Karpas-422 (cell line): Measurements from ENCODE around the gene IFT57. TPM values are rescaled to one million over a fixed set of nuclear protein-coding genes. Genes with fewer than 3 reads are reported as not detected.
A peak's percentile ranks its signal among the peaks of the same experiment; 100 is the strongest.

Experiments used
- DNase-seq: peaks from one replicate; pipeline ENCODE4 v3.0.0-alpha.2; 2015
- H2AFZ ChIP-seq: fragments of 200-600 bp; sonication (generic); 2 replicates; pipeline ENCODE4 v1.6.1; 2014; ENCODE audit warnings: antibody characterized with exemption, low read length, mixed read lengths
- H3K27ac ChIP-seq: fragments of 200-600 bp; sonication (generic); 2 replicates; pipeline ENCODE4 v1.5.1; 2014; ENCODE audit warnings: mild to moderate bottlenecking, low read length, moderate library complexity
- H3K27me3 ChIP-seq: fragments of 200-600 bp; sonication (generic); 2 replicates; pipeline ENCODE4 v1.6.1; 2014; ENCODE audit warnings: low read length, mixed read lengths
- H3K36me3 ChIP-seq: fragments of 200-600 bp; sonication (generic); 2 replicates; pipeline ENCODE4 v1.6.1; 2014; ENCODE audit warnings: low read length, mixed read lengths; ENCODE audit not compliant: insufficient read depth
- H3K4me1 ChIP-seq: fragments of 200-600 bp; sonication (generic); 2 replicates; pipeline ENCODE4 v1.6.1; 2014; ENCODE audit warnings: mild to moderate bottlenecking, low read length, mixed read lengths
- H3K4me2 ChIP-seq: fragments of 200-600 bp; sonication (generic); 2 replicates; pipeline ENCODE4 v1.6.1; 2014; ENCODE audit warnings: low read length, low read depth, mild to moderate bottlenecking; ENCODE audit not compliant: poor library complexity, severe bottlenecking
- H3K4me3 ChIP-seq: fragments of 200-600 bp; sonication (generic); 2 replicates; pipeline ENCODE4 v1.5.1; 2014; ENCODE audit warnings: mild to moderate bottlenecking, antibody characterized with exemption, low read length, mixed read lengths
- H3K79me2 ChIP-seq: fragments of 200-600 bp; sonication (generic); 2 replicates; pipeline ENCODE4 v1.6.1; 2014; ENCODE audit warnings: mild to moderate bottlenecking, low read length, mixed read lengths
- H3K9ac ChIP-seq: fragments of 200-600 bp; sonication (generic); 2 replicates; pipeline ENCODE4 v1.6.0; 2014; ENCODE audit warnings: low read length
- H3K9me2 ChIP-seq: fragments of 200-600 bp; sonication (generic), shearing (Covaris generic); replicated peaks from 2 replicates; pipeline ENCODE4 v1.6.0; 2014; ENCODE audit warnings: mild to moderate bottlenecking, low read length, moderate library complexity; ENCODE audit not compliant: insufficient read depth
- H3K9me3 ChIP-seq: fragments of 300-700, 200-600 bp; sonication (generic); 2 replicates; pipeline ENCODE4 v1.6.1; 2014; ENCODE audit warnings: low read length, mixed read lengths
- H4K20me1 ChIP-seq: fragments of 200-600 bp; sonication (generic); 2 replicates; pipeline ENCODE4 v1.6.1; 2014; ENCODE audit warnings: mild to moderate bottlenecking, antibody characterized with exemption, low read length, low read depth; ENCODE audit not compliant: insufficient read depth
- total RNA-seq: library from RNA; depleted of rRNA; stranded (reverse); fragments of >200 nt; shearing (Covaris generic); gene quantifications from 2 replicates; pipeline ENCODE4 v1.2.3, GENCODE V29; 2014; ENCODE audit warnings: low replicate concordance

IFT57 gene
- total RNA-seq, 1 experiment from 2014 or later, result 93.4 TPM

DNA sequence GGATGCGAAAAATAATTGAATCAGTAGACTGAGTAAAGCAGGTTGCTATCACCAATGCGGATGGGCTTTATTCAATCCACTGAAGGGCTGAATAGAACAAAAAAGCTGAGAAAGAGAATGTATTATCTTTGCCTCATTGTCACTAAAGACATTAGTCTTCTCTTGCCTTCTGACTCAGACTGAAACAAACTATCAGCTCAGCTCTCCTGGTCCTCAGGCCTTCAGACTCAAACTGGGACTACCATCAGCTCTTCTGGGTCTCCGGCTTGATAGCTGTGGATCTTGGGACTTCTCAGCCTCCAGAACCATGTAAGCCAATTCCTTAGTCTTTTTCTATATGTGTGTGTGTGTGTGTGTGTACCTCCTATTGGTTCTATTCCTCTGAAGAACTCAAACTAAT, 12.6 kb downstream of the IFT57 start:
- peaks cover 36% of the 10 kb centered on the region for H3K36me3 ChIP-seq
- H2AFZ ChIP-seq, result no peak overlapping the region
- H3K9ac ChIP-seq, result no peak overlapping the region
- H3K79me2 ChIP-seq, result peaks cover 7% of the 10 kb centered on the region; the same call in 1 of the 2 replicates
- H3K4me1 ChIP-seq, result no peaks in the 10 kb centered on the region
- DNase-seq, result no peak
- H4K20me1 ChIP-seq, result no peaks in the 10 kb centered on the region
- H3K9me2 ChIP-seq, result no peaks in the 10 kb centered on the region
- H3K4me3 ChIP-seq, result no peak overlapping the region
- no peaks in the 10 kb centered on the region for H3K27me3 ChIP-seq
- no peaks in the 10 kb centered on the region for H3K9me3 ChIP-seq
- H3K4me2 ChIP-seq, result no peak overlapping the region
- H3K27ac ChIP-seq, result no peak overlapping the region

DNA sequence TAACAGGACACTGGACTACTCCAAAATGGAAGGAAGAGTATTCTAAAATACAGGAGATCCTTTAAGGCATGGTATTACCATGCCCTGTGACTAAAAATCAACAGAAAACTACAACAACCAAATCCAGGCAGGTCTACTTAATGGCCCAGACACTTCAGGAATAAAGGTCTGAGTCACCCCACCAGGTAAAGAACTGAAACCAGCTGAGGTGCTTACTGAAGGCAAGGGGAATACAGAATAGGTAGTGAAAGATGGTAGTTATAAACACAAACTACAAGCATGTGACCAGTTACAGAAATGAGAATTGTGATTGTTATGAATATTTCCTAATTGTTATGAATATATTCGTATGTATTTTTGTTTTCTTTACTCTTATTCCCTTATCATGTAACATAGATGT, 13.4 kb downstream of the IFT57 start:
- H3K9me2 ChIP-seq, result no peaks in the 10 kb centered on the region
- no peaks in the 10 kb centered on the region for H3K27me3 ChIP-seq
- H3K27ac ChIP-seq, result no peak overlapping the region
- DNase-seq, result no peak
- no peaks in the 10 kb centered on the region for H3K9me3 ChIP-seq
- H3K4me2 ChIP-seq, result no peak overlapping the region
- H3K4me3 ChIP-seq, result no peak overlapping the region
- H3K36me3 ChIP-seq, result peaks cover 29% of the 10 kb centered on the region
- no peaks in the 10 kb centered on the region for H4K20me1 ChIP-seq
- H3K9ac ChIP-seq, result no peak overlapping the region
- H2AFZ ChIP-seq, result no peak overlapping the region
- H3K4me1 ChIP-seq, result peaks cover 6% of the 10 kb centered on the region; the same call in 1 of the 2 replicates
- H3K79me2 ChIP-seq, result no peaks in the 10 kb centered on the region

DNA sequence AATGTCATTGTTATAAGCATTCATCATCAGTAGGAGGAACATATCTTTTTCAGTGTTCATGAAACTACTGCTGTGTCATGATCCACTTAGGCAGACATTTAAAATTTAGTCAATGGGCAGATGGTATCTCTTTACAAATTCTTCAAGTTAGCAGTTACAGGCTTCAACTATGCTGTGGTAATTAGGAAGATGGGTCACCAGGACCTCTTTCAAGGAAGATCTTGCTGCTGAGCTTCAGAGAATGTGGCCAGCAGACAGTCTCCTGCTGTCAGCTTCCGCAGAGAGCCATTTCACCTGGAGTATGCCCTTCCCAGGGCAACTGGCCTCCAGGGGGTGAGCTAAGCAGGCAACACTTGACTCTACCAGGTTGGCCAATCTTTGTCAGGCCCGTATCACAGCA, 19.4 kb downstream of the IFT57 start:
- Histone ChIP-seq H3K9ac (no peak overlapping the region), H3K4me1 (peaks cover 26% of the 10 kb centered on the region), H3K9me3 (no peaks in the 10 kb centered on the region), H3K4me3 (no peak overlapping the region), H2AFZ (no peak overlapping the region), H3K9me2 (no peaks in the 10 kb centered on the region), H3K79me2 (peaks cover 4% of the 10 kb centered on the region; the same call in 1 of the 2 replicates), H3K27me3 (no peaks in the 10 kb centered on the region), H3K4me2 (no peak overlapping the region), H4K20me1 (no peaks in the 10 kb centered on the region), H3K27ac (no peak overlapping the region), H3K36me3 (peaks cover 9% of the 10 kb centered on the region; the same call in 1 of the 2 replicates)
- DNase-seq, result no peak

DNA sequence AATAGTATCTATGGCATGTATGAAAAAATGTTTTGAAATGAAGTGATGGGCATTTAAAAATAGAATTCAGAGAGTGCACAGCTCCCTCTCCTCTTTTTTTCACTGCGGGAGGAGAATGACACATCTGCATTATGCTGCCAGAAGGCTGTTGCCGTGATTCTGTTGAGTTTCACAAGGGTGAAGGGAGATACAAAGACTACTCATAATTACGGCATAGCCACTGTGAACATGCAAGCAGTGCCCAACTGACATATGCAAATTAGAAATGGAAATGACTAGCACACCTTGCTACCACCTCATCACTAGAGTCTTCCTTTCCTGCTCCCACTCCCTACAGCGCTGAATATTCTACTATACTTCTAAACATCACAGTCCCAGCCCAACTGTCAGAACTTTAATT, 20.1 kb downstream of the IFT57 start:
- Histone ChIP-seq H3K4me1 (peaks cover 26% of the 10 kb centered on the region), H3K4me3 (no peak overlapping the region), H3K27me3 (no peaks in the 10 kb centered on the region), H3K9ac (no peak overlapping the region), H3K27ac (no peak overlapping the region), H3K36me3 (peaks cover 9% of the 10 kb centered on the region; the same call in 1 of the 2 replicates), H2AFZ (no peak overlapping the region), H4K20me1 (no peaks in the 10 kb centered on the region), H3K9me3 (no peaks in the 10 kb centered on the region), H3K9me2 (no peaks in the 10 kb centered on the region), H3K4me2 (peak overlapping the region; percentile 6), H3K79me2 (peaks cover 4% of the 10 kb centered on the region; the same call in 1 of the 2 replicates)
- no peak for DNase-seq

- no peak for DNase-seq
- no peak overlapping the region for H3K9ac ChIP-seq
- H3K27me3 ChIP-seq, result no peaks in the 10 kb centered on the region
- no peaks in the 10 kb centered on the region for H3K9me3 ChIP-seq
- no peak overlapping the region for H3K4me2 ChIP-seq
- peaks cover 9% of the 10 kb centered on the region; the same call in 1 of the 2 replicates for H3K36me3 ChIP-seq
- H3K27ac ChIP-seq, result no peak overlapping the region
- peaks cover 6% of the 10 kb centered on the region for H3K79me2 ChIP-seq
- H4K20me1 ChIP-seq, result no peaks in the 10 kb centered on the region
- H3K4me1 ChIP-seq, result peaks cover 32% of the 10 kb centered on the region
- no peak overlapping the region for H2AFZ ChIP-seq
- H3K9me2 ChIP-seq, result no peaks in the 10 kb centered on the region
- no peak overlapping the region for H3K4me3 ChIP-seq
These were observed 21.0 kb downstream of the IFT57 start for GRCh38 chr3:108201258-108201657.

DNA sequence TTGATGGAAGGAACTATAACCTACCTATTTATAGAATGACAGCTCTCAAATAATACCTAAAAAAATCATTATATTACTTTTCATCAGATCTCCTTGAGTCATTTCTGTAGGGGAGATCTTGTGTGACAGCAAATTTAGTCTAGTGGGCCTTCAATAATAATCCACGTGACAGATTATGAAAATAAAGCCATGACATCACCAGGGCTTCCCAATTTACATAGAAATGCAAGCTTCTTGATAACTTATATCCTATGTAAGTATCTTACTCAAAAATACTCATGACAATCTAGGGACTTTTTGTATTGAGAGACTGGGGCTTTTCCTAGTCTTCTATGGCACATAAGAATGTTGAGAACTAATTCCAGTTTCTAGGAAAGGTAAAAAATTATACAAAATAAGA, 21.6 kb downstream of the IFT57 start:
- Histone ChIP-seq H3K4me3 (no peak overlapping the region), H2AFZ (no peak overlapping the region), H3K9me3 (no peaks in the 10 kb centered on the region), H4K20me1 (no peaks in the 10 kb centered on the region), H3K27ac (no peak overlapping the region), H3K4me2 (no peak overlapping the region), H3K79me2 (peaks cover 9% of the 10 kb centered on the region), H3K4me1 (peaks cover 32% of the 10 kb centered on the region), H3K36me3 (peaks cover 9% of the 10 kb centered on the region; the same call in 1 of the 2 replicates), H3K27me3 (no peaks in the 10 kb centered on the region), H3K9ac (no peak overlapping the region), H3K9me2 (no peaks in the 10 kb centered on the region)
- DNase-seq, result no peak

- H3K4me1 ChIP-seq, result peaks cover 32% of the 10 kb centered on the region
- peaks cover 9% of the 10 kb centered on the region for H3K79me2 ChIP-seq
- no peaks in the 10 kb centered on the region for H3K9me3 ChIP-seq
- DNase-seq, result no peak
- no peak overlapping the region for H3K4me3 ChIP-seq
- no peaks in the 10 kb centered on the region for H3K27me3 ChIP-seq
- H3K36me3 ChIP-seq, result peaks cover 5% of the 10 kb centered on the region; the same call in 1 of the 2 replicates
- H3K4me2 ChIP-seq, result no peak overlapping the region
- no peak overlapping the region for H3K27ac ChIP-seq
- no peaks in the 10 kb centered on the region for H4K20me1 ChIP-seq
- no peak overlapping the region for H3K9ac ChIP-seq
- H2AFZ ChIP-seq, result no peak overlapping the region
- no peaks in the 10 kb centered on the region for H3K9me2 ChIP-seq
These were observed 22.2 kb downstream of the IFT57 start for GRCh38 chr3:108200024-108200423.

GRCh38 chr3:108191394-108191793, 30.8 kb downstream of the IFT57 start:
- peaks cover 36% of the 10 kb centered on the region for H3K36me3 ChIP-seq
- H4K20me1 ChIP-seq, result no peaks in the 10 kb centered on the region
- H3K9me2 ChIP-seq, result no peaks in the 10 kb centered on the region

More at GRCh38 chr3:108191394-108191793, 30.8 kb downstream of the IFT57 start:
- no peak overlapping the region for H3K9ac ChIP-seq
- no peaks in the 10 kb centered on the region for H3K9me3 ChIP-seq
- peaks cover 17% of the 10 kb centered on the region for H3K79me2 ChIP-seq
- no peak overlapping the region for H2AFZ ChIP-seq
- no peaks in the 10 kb centered on the region for H3K27me3 ChIP-seq
- DNase-seq, result no peak
- no peak overlapping the region for H3K27ac ChIP-seq
- no peak overlapping the region for H3K4me2 ChIP-seq
- H3K4me3 ChIP-seq, result no peak overlapping the region
- peaks cover under 1% of the 10 kb centered on the region for H3K4me1 ChIP-seq
